ENCODE measurements around the gene MAP3K12.
A peak's percentile ranks its signal among the peaks of the same experiment; 100 is the strongest.
"Not testable (repeated sequence)": the region's sequence is repeated elsewhere in the genome, so short reads cannot be mapped to it uniquely, and the experiment has no call there.

The MAP3K12 gene

DNA sequence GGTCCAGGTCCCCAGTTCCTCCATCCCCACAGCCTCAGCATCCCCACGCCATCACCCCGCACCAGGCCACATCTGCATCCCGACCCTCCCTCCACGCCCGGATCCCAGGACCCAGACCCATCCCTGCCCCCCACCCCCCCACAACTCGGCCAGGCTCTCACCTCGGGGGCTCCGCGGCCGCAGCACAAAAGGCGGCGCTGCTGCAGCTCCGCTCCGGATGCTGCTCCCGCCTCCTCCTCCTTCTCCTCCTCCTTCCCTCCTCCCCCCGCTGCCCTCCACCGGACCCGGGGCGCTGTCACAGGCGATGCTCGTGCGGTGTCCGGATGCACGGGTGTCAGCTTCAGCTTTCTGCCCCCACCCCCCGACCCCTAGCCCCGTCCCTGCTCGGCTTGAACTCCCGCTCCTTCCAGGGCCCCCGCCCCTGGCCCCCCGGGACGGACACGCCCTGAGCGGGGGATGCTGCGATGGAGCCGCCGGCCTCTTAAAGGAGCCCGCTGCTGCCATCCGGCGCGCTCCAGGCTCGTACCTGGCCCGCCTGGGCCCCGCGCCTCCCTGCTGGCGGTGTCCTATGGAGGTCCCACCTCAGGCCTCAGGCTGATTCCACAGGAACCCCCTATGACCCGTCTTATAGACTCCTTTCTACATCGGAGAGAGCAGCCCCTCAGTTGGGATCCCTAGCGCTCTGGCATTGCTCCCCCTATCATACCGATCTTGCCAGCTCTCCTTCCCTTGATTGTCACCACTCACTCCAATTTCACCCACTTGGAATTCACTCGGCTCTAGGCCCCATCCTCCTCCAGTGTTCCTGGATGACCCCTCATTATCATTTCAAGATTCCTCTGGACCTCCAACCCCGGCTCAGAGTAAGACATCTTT is at the start of gene MAP3K12:
Gene MAP3K12 (minus strand): TSS at position 193 of the 876 bp plus-strand sequence. CDS start 12,067 bp downstream, outside the sequence.
- no peaks in the 10 kb centered on the region for H3K27me3 Mint-ChIP-seq
- no peaks in the 10 kb centered on the region for H3K9me3 Mint-ChIP-seq
- peak within 1 kb of the TSS; percentile 94 for H3K27ac Mint-ChIP-seq (ENCODE audit: low read depth)
- peak within 1 kb of the TSS; percentile 91 for H3K4me3 Mint-ChIP-seq
- no peak for ATAC-seq (replicated peaks; ENCODE audit: extremely low read depth, poor library complexity, severe bottlenecking)
- peaks cover 37% of the 10 kb centered on the region for H3K4me1 Mint-ChIP-seq
- DNase-seq (ENCODE audit: low spot score in 2 of 2): peak in 1 of 2 donors; percentile 36
- peaks cover 14% of the 10 kb centered on the region for H3K36me3 Mint-ChIP-seq (ENCODE audit: insufficient read depth)

GRCh38 chr12:53548354-53548753 is 49.1 kb upstream of the MAP3K12 start:
- not testable (repeated sequence) for H3K4me1 Mint-ChIP-seq; H3K27ac Mint-ChIP-seq (ENCODE audit: low read depth); DNase-seq (ENCODE audit: low spot score in 2 of 2); ATAC-seq (replicated peaks; ENCODE audit: extremely low read depth, poor library complexity, severe bottlenecking); H3K9me3 Mint-ChIP-seq; H3K4me3 Mint-ChIP-seq; H3K27me3 Mint-ChIP-seq
- peaks cover 25% of the 10 kb centered on the region for H3K36me3 Mint-ChIP-seq (ENCODE audit: insufficient read depth)

- Mint-ChIP-seq H3K9me3 (no peaks in the 10 kb centered on the region), H3K27ac (ENCODE audit: low read depth) (no peak overlapping the region), H3K4me3 (no peak overlapping the region)
These were observed 44.3 kb upstream of the MAP3K12 start for GRCh38 chr12:53543539-53543938.

GRCh38 chr12:53539526-53539925 is 40.3 kb upstream of the MAP3K12 start:
- H3K4me3 Mint-ChIP-seq: no peak overlapping the region
- DNase-seq (ENCODE audit: low spot score in 2 of 2) (no peak), ATAC-seq (replicated peaks; ENCODE audit: extremely low read depth, poor library complexity, severe bottlenecking) (no peak)
- no peaks in the 10 kb centered on the region for H3K4me1 Mint-ChIP-seq
- H3K27me3 Mint-ChIP-seq: no peaks in the 10 kb centered on the region
- no peaks in the 10 kb centered on the region for H3K9me3 Mint-ChIP-seq
- H3K27ac Mint-ChIP-seq (ENCODE audit: low read depth): no peak overlapping the region
- H3K36me3 Mint-ChIP-seq (ENCODE audit: insufficient read depth): peaks cover 46% of the 10 kb centered on the region

More at GRCh38 chr12:53543539-53543938, 44.3 kb upstream of the MAP3K12 start:
- Mint-ChIP-seq H3K27me3 (no peaks in the 10 kb centered on the region), H3K4me1 (no peaks in the 10 kb centered on the region), H3K36me3 (ENCODE audit: insufficient read depth) (peaks cover 29% of the 10 kb centered on the region)
- DNase-seq (ENCODE audit: low spot score in 2 of 2) (peak in 1 of 2 donors; percentile 12), ATAC-seq (replicated peaks; ENCODE audit: extremely low read depth, poor library complexity, severe bottlenecking) (peak; percentile 65)

DNA sequence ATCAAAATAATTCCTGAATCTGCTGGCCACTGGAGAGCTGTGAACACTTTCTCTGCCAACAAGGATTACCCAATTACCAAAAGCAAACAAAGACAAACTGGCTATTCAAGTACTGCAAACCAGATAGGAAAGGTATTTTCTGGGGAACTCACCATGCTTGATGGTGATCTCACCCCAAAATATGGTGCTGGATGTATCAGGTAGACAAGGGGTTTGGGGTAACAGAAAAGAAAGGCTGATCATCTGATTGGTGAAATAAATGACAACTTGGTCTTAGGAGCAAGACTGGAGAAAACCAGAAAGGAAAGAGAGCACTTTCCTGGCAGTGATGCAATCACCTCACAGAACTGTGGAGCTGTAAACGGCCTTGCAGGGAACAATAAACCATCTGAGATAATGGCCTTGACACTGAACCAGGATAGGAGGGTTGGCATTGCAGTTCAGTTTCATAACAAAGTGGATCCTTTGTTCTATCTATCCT is 39.0 kb upstream of the MAP3K12 start:
- H3K27me3 Mint-ChIP-seq: no peaks in the 10 kb centered on the region
- no peak for ATAC-seq (replicated peaks; ENCODE audit: extremely low read depth, poor library complexity, severe bottlenecking)
- DNase-seq (ENCODE audit: low spot score in 2 of 2): no peak
- H3K9me3 Mint-ChIP-seq: no peaks in the 10 kb centered on the region
- H3K4me3 Mint-ChIP-seq: no peak overlapping the region
- no peaks in the 10 kb centered on the region for H3K4me1 Mint-ChIP-seq
- peaks cover 46% of the 10 kb centered on the region for H3K36me3 Mint-ChIP-seq (ENCODE audit: insufficient read depth)
- H3K27ac Mint-ChIP-seq (ENCODE audit: low read depth): no peak overlapping the region

DNA sequence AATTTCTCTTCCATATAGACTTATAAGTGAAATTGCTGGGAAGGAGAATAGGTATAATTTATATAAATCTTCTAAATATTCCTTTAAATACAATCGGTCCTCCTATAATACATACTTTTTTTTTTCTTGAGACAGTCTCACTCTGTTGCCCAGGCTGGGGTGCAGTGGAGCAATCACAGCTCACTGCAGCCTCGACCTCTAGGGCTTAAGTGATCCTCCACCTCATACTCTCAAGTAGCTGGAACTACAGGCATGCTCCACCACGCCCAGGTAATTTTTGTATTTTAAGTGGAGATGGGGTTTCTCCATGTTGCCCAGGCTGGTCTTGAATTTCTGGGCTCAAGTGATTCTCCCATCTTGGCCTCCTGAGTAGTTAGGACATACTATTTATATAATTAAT is 37.7 kb upstream of the MAP3K12 start:
- Mint-ChIP-seq H3K9me3 (no peaks in the 10 kb centered on the region), H3K27ac (ENCODE audit: low read depth) (no peak overlapping the region), H3K4me1 (no peaks in the 10 kb centered on the region), H3K27me3 (no peaks in the 10 kb centered on the region), H3K36me3 (ENCODE audit: insufficient read depth) (peaks cover 50% of the 10 kb centered on the region), H3K4me3 (no peak overlapping the region)
- ATAC-seq (replicated peaks; ENCODE audit: extremely low read depth, poor library complexity, severe bottlenecking): no peak
- DNase-seq (ENCODE audit: low spot score in 2 of 2): no peak

GRCh38 chr12:53533471-53533870 is 34.2 kb upstream of the MAP3K12 start:
- Mint-ChIP-seq H3K4me1 (no peaks in the 10 kb centered on the region), H3K36me3 (ENCODE audit: insufficient read depth) (peaks cover 48% of the 10 kb centered on the region), H3K27ac (ENCODE audit: low read depth) (no peak overlapping the region), H3K9me3 (no peaks in the 10 kb centered on the region), H3K27me3 (no peaks in the 10 kb centered on the region), H3K4me3 (no peak overlapping the region)
- DNase-seq (ENCODE audit: low spot score in 2 of 2) (no peak), ATAC-seq (replicated peaks; ENCODE audit: extremely low read depth, poor library complexity, severe bottlenecking) (no peak)

DNA sequence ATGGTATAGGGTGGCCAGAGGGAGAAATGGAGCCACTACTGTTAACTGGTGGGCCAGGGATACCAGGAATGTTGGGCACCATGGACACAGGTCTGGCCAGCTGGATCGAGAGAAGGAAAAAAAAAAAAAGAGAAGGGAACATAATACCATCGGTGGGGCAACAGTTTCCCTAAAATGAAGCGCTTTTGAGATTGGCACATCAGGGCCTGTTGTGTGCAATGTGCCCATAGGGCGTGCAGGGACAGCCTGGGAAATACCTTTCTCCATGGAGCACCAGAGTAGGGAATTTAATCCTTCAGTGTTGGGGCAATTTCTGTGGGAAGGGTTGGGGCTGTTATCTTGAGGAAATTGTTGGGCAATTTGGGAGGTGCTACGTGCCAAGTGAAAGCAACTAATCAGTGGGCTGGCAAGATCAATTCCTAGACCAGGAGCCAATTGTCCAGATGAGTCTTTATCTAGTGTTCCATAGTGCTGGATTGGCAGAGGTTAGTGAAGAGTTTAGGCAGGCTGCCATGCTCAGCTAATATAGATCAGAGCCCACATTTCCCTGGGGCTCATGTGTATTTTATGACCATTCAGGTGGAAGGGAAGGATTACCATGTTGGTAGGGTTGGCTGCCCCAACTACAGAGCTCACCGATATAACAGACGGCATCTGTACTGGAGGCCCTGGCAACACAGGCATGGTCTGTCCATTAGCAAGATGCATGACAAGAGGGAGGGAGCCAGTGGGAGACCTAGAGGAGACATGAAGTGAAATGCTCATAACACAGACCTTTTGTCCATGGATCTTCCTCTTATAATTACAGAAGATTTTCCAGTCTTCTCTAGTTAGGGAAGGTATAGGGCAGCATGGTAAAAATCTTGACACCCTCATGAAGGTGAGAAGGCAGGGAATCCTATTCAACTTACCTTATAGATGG is 33.5 kb upstream of the MAP3K12 start:
- Mint-ChIP-seq H3K36me3 (ENCODE audit: insufficient read depth) (peaks cover 48% of the 10 kb centered on the region), H3K9me3 (no peaks in the 10 kb centered on the region), H3K27me3 (no peaks in the 10 kb centered on the region), H3K4me3 (no peak overlapping the region), H3K4me1 (no peaks in the 10 kb centered on the region), H3K27ac (ENCODE audit: low read depth) (no peak overlapping the region)
- no peak for ATAC-seq (replicated peaks; ENCODE audit: extremely low read depth, poor library complexity, severe bottlenecking)
- no peak for DNase-seq (ENCODE audit: low spot score in 2 of 2)

DNA sequence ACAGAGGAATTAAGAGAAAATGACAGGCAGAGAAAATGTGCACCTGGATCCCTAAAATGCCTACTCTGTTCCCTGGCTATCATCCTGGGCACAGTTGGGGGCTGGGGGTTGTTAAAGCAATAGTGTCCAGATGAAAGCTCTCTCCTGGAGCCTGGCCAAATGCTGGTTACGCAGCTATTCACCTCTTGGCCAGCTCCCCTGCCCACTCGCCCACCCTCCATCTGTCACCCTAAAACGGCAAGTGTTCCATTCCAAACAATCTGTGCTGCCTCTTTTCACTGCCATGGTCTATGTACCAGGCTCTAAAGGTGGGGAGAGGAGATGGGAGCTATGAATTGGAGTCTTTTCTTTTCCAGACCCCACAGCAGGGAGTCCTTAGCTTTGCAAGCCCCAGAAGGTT is 32.8 kb upstream of the MAP3K12 start:
- DNase-seq (ENCODE audit: low spot score in 2 of 2) (no peak), ATAC-seq (replicated peaks; ENCODE audit: extremely low read depth, poor library complexity, severe bottlenecking) (no peak)
- Mint-ChIP-seq H3K9me3 (no peaks in the 10 kb centered on the region), H3K36me3 (ENCODE audit: insufficient read depth) (peaks cover 46% of the 10 kb centered on the region), H3K27ac (ENCODE audit: low read depth) (no peak overlapping the region), H3K27me3 (no peaks in the 10 kb centered on the region), H3K4me3 (no peak overlapping the region), H3K4me1 (no peaks in the 10 kb centered on the region)

- Mint-ChIP-seq H3K27ac (ENCODE audit: low read depth) (no peak overlapping the region), H3K4me1 (no peaks in the 10 kb centered on the region), H3K9me3 (no peaks in the 10 kb centered on the region), H3K27me3 (no peaks in the 10 kb centered on the region), H3K36me3 (ENCODE audit: insufficient read depth) (peaks cover 46% of the 10 kb centered on the region), H3K4me3 (no peak overlapping the region)
- DNase-seq (ENCODE audit: low spot score in 2 of 2) (no peak), ATAC-seq (replicated peaks; ENCODE audit: extremely low read depth, poor library complexity, severe bottlenecking) (no peak)
These were observed 31.7 kb upstream of the MAP3K12 start for GRCh38 chr12:53530920-53531319.

DNA sequence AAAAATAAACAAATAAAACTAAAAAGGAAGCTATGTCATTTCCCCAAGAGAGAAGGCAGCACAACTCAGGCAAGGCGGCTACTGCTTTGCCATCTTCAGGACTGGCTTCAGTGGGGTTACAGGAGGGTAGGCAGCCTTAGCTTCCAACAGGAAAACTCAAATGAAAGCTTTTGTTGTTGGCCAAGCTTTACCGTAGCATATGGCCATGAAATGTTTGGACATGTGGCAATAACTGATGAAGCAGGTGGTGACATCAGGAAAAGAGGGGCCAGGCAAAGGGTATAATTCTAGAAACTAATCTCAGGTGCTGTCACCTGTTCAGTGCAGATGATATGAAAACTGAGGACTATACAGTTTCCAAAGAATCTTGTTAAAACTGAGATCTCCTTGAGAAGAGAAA is 30.8 kb upstream of the MAP3K12 start:
- ATAC-seq (replicated peaks; ENCODE audit: extremely low read depth, poor library complexity, severe bottlenecking) (no peak), DNase-seq (ENCODE audit: low spot score in 2 of 2) (no peak)
- Mint-ChIP-seq H3K36me3 (ENCODE audit: insufficient read depth) (peaks cover 45% of the 10 kb centered on the region), H3K4me3 (no peak overlapping the region), H3K27me3 (no peaks in the 10 kb centered on the region), H3K4me1 (no peaks in the 10 kb centered on the region), H3K9me3 (no peaks in the 10 kb centered on the region), H3K27ac (ENCODE audit: low read depth) (no peak overlapping the region)

DNA sequence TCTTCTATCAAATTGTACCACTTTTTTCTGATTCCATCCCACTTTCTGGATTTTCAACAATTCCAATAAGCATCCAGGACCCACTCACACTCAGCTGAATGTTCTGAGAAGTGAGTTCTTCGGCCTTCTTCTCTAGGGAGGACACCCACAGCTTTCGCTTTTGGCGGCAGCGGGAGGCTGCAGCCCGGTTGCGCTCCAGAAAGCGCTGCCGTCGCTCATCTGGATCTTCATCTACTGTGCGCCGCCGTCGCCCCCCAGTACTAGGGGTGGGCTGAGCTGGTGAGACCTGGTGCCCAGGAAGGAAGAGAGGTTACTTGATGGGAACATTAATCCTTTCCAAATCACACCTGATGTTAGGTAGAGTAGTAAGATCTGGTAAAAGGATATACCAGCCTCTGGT is 25.2 kb upstream of the MAP3K12 start:
- H3K9me3 Mint-ChIP-seq: no peaks in the 10 kb centered on the region
- H3K27ac Mint-ChIP-seq (ENCODE audit: low read depth): no peak overlapping the region
- no peaks in the 10 kb centered on the region for H3K27me3 Mint-ChIP-seq
- DNase-seq (ENCODE audit: low spot score in 2 of 2) (no peak), ATAC-seq (replicated peaks; ENCODE audit: extremely low read depth, poor library complexity, severe bottlenecking) (no peak)
- no peaks in the 10 kb centered on the region for H3K4me1 Mint-ChIP-seq
- peaks cover 44% of the 10 kb centered on the region for H3K36me3 Mint-ChIP-seq (ENCODE audit: insufficient read depth)
- H3K4me3 Mint-ChIP-seq: no peak overlapping the region
